Stimulated activated CD8-positive, alpha-beta memory T cell treated with anti-CD3 and anti-CD28 coated beads, Interleukin-2, amount 100 ng/mL, for 48 hours (primary cell): ENCODE data around the gene ISLR2.
"Not testable (repeated sequence)": the region's sequence is repeated elsewhere in the genome, so short reads cannot be mapped to it uniquely, and the experiment has no call there.

Experiments used
- DNase-seq, 2 donors: peaks; one replicate each; pipeline ENCODE4 v3.0.0-alpha.2; 2020; ENCODE audit warnings: low read depth in 2 of 2

The ISLR2 gene

GRCh38 chr15:74156678-74157411 lies 26.5 kb downstream of the ISLR2 start:
- DNase-seq = no peak

GRCh38 chr15:74157868-74158827 lies 27.8 kb downstream of the ISLR2 start:
- DNase-seq = no peak

- no peak for DNase-seq
Measured at GRCh38 chr15:74158855-74159650, 28.7 kb downstream of the ISLR2 start.

GRCh38 chr15:74159773-74160172 lies 29.4 kb downstream of the ISLR2 start:
- DNase-seq = no peak

GRCh38 chr15:74160390-74160789 lies 30.0 kb downstream of the ISLR2 start:
- not testable (repeated sequence) for DNase-seq

GRCh38 chr15:74162195-74162536 lies 31.8 kb downstream of the ISLR2 start:
- DNase-seq = not testable (repeated sequence)

DNA sequence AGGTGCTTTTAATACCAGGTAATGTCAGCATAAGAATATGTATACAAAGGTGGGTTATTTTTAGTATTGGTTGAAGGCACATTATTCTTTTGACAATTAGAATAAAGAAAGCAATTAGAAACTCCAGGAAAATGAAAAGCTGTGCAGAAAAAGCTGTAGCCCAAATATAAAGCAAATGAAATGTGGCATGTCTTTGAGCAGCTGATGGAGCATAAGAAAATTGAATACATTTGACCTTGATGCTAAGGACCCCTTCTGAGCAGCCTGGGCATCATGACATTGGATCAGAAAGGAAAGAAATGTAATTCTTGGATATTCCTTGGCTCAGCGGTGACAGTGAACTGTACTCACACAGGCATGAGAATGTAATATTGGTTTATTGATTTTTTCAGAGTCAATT lies 35.1 kb downstream of the ISLR2 start:
- no peak for DNase-seq

DNA sequence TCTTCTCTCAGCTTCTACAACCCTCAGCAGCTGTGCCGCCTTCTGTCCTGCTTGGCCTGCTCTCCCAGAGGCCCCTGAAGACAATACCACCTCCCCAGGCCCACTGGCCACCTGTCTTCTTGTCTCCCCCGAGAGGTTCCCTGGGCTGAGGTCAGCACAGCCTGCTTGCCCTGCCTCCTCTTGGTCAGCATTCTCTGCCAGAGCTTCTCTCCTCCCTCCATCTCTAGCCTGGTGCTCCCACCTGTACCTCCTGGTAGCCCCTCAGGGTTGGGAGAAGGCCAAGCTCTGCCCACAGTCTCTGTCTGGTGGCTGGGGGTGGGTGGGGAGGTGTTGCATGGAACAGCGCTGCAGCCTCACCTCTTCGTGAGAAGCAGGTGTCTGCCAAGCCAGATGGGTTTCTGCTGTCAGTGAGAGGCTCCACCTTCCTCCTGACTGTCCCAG lies 37.5 kb downstream of the ISLR2 start:
- DNase-seq = no peak

DNA sequence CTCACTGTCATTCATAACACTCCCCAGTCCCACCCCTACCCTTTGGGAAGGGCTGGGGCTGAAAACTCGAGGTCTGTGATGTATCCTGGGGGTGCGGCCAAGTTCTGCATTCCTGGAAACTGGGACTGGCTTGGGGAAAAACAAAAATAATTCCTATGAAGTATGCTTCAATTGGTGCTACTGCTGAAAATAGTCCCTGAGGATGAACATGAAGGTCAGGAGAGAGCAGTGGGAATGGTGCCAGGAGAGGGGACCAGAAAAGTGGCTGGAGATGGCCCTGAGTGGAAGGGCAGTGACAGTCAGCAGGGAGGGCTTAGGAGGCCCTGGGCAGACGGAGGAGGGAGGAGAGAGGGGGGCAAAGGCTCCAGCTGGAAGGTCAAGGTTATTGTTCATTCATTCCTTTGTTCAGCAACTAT lies 38.3 kb downstream of the ISLR2 start:
- no peak for DNase-seq

- DNase-seq = no peak
Measured at GRCh38 chr15:74170071-74170844, 39.9 kb downstream of the ISLR2 start.

DNA sequence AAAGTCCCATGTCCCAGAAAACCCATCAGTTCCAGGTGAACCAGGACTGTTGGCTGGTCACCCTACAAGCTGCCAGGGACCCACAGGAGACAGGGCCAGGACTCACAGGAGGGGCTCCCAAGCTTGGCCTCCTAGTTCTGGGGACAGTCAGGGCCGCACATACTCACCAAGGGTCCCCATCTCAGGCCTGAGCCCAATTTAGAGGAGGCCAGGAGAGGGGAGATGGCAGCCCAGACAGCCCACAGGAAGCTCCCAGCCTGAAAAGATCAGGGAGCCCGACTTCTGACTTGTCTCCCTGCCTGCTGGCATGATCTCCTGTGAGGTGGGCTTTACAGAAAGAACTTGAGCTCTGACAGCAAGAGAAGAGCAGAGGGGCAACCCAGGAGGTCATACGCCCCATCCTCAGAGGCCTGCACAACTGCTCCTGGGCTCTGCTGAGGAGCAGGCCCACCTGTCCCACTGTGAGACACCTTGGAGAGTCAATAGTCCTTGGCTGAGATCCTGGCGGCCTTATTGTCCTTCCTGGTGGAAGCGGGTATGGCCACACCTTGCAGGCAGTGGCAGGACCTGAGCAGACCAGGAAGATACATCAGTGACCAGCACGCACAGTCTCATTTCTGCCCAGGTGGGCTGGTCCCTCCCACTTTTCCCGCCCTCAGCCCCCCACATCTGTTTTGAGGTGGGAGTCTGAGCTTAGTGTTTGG lies 40.6 kb downstream of the ISLR2 start:
- DNase-seq = no peak

DNA sequence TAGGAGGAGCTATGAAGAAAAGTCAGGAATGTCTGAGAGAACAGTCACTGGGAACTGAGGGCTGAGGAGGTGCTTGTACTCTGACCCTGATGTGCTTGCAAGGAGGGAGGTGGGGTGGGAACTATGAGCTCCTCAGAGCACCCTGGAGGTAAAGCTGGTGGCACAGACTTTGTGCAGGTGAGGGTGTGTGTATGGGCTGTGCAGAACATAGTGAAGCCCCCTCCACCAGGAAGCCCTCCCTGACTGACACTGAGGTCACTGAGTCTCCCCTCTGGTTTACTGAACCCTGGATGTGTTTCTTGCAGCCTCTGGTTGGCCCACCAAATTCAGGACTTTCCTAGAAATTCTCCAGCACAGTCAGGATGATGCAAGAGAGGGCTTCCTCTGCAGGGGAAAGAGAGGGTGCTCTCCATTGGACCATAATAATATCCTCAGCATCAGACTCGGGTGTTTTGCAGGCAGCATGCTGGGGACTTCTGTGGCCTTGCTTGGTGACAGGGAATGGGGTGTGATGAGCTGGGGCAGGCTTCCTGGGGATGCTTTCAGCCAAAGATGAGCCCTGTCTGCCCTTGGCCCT lies 41.7 kb downstream of the ISLR2 start:
- DNase-seq = no peak

DNA sequence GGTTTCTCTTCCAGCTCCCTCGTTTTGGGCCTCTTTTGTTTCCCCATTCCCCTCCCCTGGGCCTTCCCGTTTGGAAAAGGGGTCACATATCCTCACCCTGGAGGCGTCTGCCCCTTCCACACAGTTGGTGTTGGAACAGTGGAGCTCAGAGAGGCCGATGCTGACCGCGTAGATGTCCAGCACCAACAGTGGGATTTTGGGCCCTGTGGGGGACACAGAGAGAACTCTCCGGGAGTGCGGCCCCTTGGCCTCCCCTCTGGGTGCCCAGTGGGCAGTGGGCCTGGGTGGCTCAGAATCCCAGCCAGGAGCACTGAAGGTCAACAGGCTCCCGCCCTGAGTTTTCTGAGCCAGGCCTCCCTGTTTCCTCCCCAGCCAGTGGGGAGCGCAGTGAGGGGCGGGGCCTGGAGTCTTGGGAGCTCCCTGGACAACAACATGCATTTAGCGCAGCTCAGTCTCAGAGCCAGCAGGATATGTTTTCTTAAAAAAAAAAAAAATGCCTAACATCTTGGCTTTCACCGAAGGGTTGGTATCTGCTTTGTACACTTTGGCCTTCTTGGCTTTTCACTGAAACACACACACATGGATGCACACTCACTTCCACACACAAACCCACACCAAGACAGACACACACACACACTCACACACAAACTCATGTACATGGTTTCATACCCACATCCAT lies 42.5 kb downstream of the ISLR2 start:
- no peak for DNase-seq

- no peak for DNase-seq
Measured at GRCh38 chr15:74173380-74174218, 43.2 kb downstream of the ISLR2 start, which contains the start of gene ISLR. Gene ISLR, plus strand, starts transcription at chr15:74173710. Its CDS starts 1,149 bp downstream, at chr15:74174859.

- DNase-seq = no peak
Measured at GRCh38 chr15:74174219-74174957, 44.0 kb downstream of the ISLR2 start.

- DNase-seq = no peak
Measured at GRCh38 chr15:74174958-74175253, 44.5 kb downstream of the ISLR2 start.

DNA sequence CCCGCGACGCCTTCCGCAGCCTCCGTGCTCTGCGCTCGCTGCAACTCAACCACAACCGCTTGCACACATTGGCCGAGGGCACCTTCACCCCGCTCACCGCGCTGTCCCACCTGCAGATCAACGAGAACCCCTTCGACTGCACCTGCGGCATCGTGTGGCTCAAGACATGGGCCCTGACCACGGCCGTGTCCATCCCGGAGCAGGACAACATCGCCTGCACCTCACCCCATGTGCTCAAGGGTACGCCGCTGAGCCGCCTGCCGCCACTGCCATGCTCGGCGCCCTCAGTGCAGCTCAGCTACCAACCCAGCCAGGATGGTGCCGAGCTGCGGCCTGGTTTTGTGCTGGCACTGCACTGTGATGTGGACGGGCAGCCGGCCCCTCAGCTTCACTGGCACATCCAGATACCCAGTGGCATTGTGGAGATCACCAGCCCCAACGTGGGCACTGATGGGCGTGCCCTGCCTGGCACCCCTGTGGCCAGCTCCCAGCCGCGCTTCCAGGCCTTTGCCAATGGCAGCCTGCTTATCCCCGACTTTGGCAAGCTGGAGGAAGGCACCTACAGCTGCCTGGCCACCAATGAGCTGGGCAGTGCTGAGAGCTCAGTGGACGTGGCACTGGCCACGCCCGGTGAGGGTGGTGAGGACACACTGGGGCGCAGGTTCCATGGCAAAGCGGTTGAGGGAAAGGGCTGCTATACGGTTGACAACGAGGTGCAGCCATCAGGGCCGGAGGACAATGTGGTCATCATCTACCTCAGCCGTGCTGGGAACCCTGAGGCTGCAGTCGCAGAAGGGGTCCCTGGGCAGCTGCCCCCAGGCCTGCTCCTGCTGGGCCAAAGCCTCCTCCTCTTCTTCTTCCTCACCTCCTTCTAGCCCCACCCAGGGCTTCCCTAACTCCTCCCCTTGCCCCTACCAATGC lies 45.1 kb downstream of the ISLR2 start:
- no peak for DNase-seq
